ENCODE measurements around the gene P2RX7. TPM values are rescaled to one million over a fixed set of nuclear protein-coding genes. Genes with fewer than 3 reads are reported as not detected.
"Not testable (repeated sequence)": the region's sequence is repeated elsewhere in the genome, so short reads cannot be mapped to it uniquely, and the experiment has no call there.

The P2RX7 gene
- polyA plus RNA-seq, 3 donors = 0.69 to 1.0 (median 0.86) TPM

DNA sequence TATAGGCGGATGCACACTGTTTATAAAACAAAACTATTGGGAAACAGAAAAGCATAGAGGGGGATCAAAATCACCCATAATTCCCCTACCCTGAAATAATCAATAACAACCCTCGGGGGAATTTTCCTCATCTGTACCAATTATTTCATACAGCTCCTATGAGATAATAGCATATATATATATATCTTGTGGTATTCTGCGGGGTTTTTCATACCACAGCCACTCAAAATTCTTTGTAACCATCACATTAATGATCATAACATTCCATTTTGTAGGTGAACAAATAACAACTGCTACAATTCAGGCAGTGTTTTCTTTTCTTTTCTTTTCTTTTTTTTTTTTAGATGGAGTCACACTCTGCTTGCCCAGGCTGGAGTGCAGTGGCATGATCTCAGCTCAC, 35.3 kb downstream of the P2RX7 start:
- DNase-seq (ENCODE audit: low read depth in 3 of 3, low spot score in 2 of 3) = no peak

DNA sequence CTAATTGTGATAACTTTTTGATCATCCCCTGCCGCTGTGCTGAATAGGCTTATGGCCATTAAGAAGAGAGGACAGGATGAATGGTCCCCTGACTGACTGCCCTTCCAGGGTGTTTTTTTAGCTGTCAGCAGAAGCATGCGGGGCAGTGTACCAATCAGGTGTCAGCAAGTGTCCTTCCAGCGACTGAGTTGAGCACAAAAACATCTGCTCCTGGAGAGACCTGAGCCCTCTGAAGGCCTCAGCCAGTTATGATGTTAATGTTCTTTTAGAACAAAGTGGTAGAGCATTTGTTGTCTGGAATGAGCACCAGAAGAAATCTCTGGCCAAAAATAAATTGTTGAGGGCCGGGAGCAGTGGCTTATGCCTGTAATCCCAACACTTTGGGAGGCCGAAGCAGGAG, 37.5 kb downstream of the P2RX7 start:
- DNase-seq (ENCODE audit: low read depth in 3 of 3, low spot score in 2 of 3) = no peak

DNA sequence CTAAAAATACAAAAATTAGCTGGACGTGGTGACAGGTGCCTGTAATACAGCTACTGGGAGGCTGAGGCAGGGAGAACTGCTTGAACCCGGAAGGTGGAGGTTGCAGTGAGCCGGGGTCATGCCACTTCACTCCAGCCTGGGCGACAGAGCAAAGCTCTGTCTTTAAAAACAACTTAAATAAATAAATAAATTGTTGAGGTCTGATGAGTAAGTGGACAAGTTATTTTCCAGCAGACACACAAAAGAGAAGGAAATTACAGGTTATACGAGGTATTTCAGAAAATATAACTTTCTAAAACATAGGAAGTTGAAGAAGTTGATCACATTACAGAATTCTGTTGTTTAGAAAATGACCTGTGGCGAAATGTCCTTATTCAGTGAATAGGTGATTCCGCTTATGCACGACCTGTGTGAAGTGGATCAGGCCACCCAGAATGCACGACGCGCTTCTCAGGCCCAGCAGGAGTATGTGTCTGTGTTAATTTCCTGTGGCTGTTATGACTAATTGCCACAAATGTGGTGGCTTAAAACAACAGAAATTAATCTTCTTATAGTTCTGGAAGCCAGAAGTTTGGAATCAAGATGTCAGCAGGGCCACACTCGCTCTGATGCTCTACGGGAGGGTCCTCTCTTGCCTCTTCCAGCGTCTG, 38.1 kb downstream of the P2RX7 start:
- DNase-seq (ENCODE audit: low read depth in 3 of 3, low spot score in 2 of 3) = no peak

DNA sequence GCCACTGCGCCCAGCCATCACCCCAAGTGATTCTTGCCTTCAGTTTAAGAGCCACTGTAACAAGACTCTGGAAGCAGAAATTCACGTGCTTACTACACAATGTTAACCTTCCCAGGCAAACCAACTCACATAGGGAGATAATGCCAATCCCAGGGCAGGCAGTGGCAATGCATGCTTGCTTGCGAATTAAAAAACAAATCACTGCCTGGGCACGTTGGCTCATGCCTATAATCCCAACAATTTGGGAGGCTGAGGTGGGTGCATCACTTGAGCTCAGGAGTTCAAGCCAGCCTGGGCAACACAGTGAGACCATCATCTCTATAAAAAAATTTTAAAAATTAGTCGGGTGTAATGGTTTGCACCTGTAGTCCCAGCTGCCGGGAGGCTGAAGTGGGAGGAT, 39.5 kb downstream of the P2RX7 start:
- DNase-seq (ENCODE audit: low read depth in 3 of 3, low spot score in 2 of 3) = no peak

DNA sequence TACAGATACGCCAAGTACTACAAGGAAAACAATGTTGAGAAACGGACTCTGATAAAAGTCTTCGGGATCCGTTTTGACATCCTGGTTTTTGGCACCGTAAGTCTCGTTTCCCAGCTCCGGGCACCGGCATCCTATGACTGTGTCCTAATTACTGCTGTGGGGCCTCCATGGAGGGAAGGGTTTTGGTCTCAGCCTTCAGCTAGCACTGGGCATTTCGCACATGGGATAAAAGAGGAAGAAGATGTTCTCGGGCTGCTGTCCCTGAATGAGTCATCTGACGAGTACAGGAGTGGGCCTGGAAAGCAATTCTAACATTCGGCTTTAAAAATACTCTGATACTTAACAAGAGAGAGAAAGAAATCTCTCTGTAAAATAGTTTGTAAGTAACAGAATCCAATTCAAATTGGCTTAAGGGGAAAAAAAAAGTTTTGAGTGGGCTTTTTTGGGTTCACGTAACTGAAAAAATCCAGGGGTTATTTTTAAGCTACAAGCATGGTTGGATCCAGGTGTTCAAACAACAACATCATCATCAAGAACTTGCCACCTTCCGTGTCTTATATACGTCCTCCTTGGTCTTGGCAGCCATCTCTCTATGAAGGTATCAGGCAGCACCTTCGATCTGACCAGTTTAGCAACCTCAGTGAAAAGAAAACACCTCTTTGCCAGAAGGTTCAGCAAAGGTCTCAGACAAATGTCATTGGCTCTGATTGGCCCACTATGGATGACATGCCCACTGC, 42.9 kb downstream of the P2RX7 start:
- DNase-seq (ENCODE audit: low read depth in 3 of 3, low spot score in 2 of 3) = no peak

DNA sequence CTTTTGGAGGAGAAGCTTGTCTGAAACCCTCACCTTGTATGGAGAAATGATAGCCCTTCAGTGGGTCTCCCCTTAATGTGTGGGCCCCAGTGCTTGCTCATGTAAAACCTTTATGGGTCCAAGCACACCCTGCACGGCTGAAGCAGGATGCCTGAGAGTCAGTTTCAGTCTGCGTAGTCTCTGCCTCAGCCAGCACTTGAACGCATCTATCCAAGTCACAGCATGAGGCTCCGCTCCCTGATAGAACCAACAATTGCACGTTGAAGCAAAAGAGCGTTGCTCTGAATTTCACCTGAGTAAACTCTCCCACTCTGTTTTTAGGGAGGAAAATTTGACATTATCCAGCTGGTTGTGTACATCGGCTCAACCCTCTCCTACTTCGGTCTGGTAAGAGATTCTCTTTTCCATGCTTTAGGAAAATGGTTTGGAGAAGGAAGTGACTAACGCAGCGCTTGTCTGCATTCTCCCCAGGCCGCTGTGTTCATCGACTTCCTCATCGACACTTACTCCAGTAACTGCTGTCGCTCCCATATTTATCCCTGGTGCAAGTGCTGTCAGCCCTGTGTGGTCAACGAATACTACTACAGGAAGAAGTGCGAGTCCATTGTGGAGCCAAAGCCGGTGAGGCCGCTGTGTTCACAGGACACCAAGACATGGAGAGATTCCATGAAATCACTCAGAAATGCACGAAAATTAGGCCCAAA, 44.3 kb downstream of the P2RX7 start:
- no peak for DNase-seq (ENCODE audit: low read depth in 3 of 3, low spot score in 2 of 3)

DNA sequence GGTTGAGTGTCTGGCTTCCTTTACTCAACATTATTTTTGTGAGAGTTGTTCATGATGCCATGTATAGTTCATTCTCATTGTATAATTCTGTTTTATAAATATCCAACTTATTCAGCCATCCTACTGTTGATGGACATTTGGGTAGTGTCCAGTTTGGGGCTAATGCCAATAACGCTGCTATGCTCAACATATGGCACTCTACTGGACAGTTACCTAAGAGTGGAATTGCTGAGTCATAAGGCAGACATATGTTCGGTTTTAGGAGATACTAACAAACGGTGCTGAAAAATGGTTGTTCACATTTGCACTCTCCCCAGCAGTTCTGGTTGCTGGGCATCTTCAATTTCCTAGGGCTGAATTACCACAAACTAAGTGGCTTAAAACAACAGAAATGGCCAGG, 48.5 kb downstream of the P2RX7 start:
- no peak for DNase-seq (ENCODE audit: low read depth in 3 of 3, low spot score in 2 of 3)

DNA sequence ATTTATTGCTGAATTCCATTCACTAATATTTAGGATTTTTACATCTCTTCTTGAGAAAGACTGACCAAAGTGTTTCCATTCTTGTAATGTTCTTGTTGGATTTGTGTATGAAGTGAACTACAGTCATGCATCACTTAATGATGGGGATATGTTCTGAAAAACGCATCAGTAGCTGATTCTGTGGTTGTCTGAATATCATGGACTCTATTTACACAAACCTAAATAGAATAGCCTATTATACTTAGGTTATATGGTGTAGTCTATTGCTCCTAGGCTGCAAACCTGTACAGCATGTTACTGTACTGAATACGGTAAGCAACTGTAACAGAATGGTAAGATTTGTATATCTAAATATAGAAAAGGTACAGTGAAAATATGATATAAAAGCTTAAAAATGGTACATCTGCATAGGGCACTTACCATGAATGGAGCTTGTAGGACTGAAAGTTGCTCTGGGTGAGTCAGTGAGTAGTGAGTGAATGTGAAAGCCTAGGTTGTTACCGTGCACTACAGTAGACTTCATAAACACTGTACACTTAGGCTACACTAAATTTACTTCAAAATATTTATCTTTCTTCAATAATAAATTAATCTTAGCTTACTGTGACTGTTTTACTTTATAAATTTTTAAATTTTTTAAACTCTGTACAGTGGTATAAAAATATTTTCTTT, 49.7 kb downstream of the P2RX7 start:
- DNase-seq (ENCODE audit: low read depth in 3 of 3, low spot score in 2 of 3) = no peak

DNA sequence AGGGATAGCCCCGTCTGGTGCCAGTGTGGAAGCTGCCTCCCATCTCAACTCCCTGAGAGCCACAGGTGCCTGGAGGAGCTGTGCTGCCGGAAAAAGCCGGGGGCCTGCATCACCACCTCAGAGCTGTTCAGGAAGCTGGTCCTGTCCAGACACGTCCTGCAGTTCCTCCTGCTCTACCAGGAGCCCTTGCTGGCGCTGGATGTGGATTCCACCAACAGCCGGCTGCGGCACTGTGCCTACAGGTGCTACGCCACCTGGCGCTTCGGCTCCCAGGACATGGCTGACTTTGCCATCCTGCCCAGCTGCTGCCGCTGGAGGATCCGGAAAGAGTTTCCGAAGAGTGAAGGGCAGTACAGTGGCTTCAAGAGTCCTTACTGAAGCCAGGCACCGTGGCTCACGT, 51.7 kb downstream of the P2RX7 start:
- DNase-seq (ENCODE audit: low read depth in 3 of 3, low spot score in 2 of 3) = no peak

DNA sequence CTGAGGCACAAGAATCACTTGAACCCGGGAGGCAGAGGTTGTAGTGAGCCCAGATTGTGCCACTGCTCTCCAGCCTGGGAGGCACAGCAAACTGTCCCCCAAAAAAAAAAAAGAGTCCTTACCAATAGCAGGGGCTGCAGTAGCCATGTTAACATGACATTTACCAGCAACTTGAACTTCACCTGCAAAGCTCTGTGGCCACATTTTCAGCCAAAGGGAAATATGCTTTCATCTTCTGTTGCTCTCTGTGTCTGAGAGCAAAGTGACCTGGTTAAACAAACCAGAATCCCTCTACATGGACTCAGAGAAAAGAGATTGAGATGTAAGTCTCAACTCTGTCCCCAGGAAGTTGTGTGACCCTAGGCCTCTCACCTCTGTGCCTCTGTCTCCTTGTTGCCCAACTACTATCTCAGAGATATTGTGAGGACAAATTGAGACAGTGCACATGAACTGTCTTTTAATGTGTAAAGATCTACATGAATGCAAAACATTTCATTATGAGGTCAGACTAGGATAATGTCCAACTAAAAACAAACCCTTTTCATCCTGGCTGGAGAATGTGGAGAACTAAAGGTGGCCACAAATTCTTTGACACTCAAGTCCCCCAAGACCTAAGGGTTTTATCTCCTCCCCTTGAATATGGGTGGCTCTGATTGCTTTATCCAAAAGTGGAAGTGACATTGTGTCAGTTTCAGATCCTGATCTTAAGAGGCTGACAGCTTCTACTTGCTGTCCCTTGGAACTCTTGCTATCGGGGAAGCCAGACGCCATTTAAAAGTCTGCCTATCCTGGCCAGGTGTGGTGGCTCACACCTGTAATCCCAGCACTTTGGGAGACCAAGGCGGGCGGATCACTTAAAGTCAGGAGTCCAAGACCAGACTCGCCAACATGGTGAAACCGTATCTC, 52.6 kb downstream of the P2RX7 start:
- no peak for DNase-seq (ENCODE audit: low read depth in 3 of 3, low spot score in 2 of 3)

DNA sequence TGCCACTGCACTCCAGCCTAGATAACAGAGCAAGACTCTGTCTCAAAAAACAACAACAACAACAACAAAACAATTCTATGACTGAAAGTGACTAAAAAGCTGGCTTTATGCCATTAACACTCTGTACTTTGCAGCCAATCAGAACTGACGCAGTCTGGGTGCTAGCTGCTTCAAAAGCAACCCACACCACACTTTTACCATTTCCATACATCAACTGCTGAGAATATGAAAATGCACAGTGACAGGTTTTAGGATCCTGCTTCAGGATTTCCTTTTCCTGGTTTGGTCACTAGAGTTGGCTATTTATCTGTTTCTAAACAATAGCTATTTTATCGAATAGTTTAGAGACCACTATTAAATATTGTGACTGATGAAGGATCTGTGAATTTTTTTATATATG, 54.1 kb downstream of the P2RX7 start:
- no peak for DNase-seq (ENCODE audit: low read depth in 3 of 3, low spot score in 2 of 3)

DNA sequence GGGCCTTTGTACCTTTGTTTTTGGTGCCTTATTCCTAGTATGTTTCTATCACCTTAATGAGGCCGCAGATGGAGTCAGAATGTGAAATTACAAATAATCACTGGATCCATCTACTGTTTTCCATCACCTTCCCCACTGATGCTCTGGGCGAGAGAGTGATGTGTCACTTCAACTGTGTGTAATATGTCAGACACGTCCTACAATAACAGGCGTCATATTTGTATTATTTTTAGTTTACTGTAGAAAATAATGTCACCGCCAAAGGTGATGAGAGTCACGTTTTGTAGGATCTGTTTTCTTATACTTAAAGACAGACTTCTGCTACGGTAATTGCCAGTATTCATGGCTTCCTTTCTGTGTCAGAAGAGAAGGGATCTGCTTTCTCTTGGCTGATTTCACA, 54.8 kb downstream of the P2RX7 start:
- no peak for DNase-seq (ENCODE audit: low read depth in 3 of 3, low spot score in 2 of 3)

DNA sequence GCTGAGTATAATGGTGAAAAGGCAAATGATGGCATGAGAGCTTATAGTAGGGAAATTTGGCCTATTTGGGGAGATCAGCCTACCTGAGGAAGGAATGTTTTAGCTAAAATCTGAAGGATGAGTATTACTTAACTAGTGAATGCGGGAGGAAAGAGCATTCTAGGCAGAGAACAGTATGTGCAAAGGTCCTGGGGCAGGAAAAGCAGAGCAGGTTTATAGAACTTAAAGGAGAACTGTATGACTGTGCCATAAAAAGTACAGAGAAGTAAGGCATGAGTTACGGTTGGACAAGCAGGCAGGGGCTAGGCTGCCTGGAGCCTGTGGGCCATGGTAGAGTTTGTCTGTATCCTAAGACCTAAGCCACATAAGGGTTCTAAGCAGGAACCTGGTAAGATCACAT, 55.6 kb downstream of the P2RX7 start:
- no peak for DNase-seq (ENCODE audit: low read depth in 3 of 3, low spot score in 2 of 3)

DNA sequence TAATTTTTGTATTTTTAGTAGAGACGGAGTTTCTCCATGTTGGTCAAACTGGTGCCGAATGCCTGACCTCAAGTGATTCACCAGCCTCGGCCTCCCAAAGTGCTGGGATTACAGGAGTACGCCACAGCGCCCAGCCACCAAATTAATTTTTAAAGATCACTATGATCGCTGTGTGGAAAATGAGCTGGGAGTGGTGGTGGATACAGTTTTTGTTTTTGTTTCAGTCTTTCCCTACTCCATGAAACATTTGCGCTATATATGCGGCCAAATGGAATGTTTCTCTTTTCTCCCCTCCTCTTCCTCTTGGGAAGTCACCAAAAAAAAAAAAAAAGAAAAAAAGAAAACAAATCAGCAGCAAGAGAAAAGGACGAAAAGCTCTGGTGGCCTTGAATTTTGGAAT, 56.5 kb downstream of the P2RX7 start:
- no peak for DNase-seq (ENCODE audit: low read depth in 3 of 3, low spot score in 2 of 3)

DNA sequence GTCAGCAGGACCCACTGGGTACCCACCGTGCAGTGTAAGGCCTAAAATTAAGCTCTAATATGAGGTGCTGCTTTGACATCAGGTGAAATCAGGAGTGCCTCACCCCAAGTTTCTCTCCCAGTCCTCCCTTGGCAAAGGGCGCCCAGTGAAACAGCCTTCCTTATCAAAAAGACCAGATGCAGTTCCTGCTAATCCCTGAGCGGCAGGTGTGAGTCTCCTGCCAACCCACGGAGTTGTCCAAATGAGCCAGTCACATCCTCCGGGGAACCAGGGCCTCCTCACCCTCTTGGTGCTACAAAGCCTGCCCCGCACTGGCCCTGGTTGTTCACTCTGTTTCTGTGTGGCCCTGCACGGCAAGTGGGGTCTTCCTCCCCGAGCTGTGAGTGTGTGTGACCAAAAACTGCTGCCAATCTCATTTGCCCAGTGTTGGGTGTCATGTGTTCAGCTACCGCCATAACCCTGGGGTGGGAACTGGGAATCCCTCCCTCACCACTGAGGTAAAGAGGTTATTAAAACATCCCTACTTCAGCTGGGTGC, 57.0 kb downstream of the P2RX7 start:
- DNase-seq (ENCODE audit: low read depth in 3 of 3, low spot score in 2 of 3) = no peak

DNA sequence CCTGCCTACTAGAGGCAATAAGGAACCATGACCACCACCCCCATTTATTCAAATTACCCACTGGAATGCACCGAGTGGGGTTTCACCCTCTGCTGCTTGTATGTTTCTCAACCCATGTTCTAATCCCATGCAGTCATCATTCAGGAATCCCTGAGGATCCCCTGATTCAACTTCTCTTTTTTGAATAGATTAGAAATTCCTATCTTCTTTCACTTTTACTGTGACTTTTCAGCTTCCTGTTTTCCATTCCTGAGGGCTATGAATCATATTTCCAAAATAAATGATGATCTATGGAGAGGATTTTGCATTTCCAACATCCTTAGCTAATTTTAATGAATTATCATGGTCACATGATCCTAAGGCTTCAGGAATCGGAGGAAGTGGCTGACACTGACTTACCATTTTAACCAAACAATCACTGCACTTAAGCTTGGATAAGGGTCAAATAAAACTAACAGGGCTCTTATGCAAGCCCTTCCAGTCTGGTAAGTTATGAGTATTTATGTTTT, 57.9 kb downstream of the P2RX7 start:
- DNase-seq (ENCODE audit: low read depth in 3 of 3, low spot score in 2 of 3) = no peak

DNA sequence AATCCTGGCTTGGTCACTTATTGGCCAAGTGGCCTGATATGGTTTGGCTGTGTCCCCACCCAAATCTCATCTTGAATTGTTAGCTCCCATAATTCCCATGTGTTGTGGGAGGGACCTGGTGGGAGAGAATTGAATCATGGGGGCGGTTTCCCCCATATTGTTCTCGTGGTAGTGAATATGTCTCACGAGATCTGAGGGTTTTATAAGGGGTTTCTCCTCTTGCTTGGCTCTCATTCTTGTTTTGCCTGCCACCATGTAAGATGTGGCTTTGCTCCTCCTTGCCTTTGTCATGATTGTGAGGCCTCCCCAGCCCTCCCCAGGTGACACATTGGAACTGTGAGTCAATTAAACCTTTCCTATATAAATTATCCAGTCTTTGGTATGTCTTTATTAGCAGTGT, 58.5 kb downstream of the P2RX7 start:
- no peak for DNase-seq (ENCODE audit: low read depth in 3 of 3, low spot score in 2 of 3)

DNA sequence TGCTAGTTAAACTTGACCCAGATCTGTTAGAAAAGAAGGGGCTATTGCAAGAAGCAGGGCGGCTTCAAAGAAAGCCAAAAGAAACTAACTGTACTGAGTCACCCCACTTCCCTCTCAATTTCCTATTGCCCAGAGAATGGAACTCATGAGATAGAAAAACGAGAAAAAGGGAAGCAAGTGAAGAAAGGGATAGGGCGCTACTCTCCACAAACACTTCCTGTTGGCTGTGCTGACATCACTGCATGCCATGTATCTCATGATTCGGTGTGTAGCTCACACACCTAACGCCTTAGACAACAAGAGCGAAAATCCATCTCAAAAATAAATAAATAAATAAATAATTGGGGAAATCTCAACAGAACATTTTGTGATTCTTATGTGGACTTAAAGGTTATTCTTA, 64.2 kb downstream of the P2RX7 start:
- no peak for DNase-seq (ENCODE audit: low read depth in 3 of 3, low spot score in 2 of 3)

DNA sequence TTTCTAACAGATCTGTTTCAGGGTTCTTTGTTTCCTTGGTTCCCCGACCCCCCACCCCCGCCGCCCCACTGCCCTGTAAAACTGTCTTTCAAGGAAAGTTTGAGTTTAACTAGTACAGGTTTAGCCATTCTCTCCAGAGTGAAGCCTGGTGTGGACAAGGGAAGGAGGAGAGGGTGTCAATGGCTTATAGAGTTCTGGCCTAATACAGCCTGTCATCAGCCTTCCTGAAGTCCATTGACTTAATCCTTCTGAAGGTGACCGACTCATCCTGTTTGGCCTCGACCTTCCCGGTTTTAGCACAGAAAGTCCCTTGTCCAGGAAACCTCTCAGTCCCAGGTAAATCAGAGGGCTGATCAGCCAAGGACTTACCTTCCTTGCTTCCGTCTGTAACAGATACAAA, 66.3 kb downstream of the P2RX7 start:
- DNase-seq (ENCODE audit: low read depth in 3 of 3, low spot score in 2 of 3) = no peak

DNA sequence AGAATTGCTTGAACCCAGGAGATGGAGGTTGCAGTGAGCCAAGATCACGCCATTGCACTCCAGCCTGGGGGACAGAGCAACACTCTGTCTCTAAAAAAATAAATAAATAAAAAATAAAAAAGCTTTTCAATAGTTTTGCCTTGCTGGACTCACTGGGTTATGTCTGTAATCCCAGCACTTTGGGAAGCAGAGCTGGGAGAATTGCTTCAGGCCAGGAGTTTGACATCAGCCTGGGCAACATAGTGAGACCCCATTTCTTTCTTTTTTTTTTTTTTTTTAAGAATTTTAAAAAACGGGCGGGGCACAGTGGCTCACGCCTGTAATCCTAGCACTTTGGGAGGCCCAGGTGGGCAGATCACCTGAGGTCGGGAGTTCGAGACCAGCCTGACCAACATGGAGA, 68.5 kb downstream of the P2RX7 start:
- not testable (repeated sequence) for DNase-seq (ENCODE audit: low read depth in 3 of 3, low spot score in 2 of 3)
